Measurements from ENCODE around the gene GFRA1.

The GFRA1 gene

DNA sequence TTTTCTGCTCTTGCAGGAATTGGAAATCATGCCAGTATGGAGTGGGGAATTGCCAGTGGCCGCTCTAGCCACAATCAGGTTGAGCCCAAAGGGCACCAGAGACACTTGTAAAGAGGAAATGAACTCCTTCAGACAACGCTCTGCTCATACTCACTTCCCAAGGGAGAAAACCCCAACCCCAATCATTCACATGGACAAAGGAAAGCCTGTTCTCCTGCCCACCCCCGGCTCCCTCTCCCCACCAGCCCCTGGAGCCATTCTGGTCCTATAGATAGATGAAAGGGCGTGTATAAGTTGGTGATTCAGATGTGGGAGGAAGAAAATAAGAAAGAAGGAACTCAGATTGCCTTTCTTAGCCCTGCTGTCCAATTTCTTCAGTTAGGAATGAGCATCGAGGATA, 57.4 kb downstream of the GFRA1 start:
- H3K9me3 ChIP-seq (ENCODE audit: control insufficient read depth, low read length) = no peaks in the 10 kb centered on the region
- H3K27ac ChIP-seq (ENCODE audit: low read depth, low read length, severe bottlenecking) = peak overlapping the region; percentile 64
- H3K4me1 ChIP-seq (ENCODE audit: control insufficient read depth, insufficient read depth, low read length, poor library complexity, severe bottlenecking) = peaks cover 24% of the 10 kb centered on the region
- no peak overlapping the region for H3K4me3 ChIP-seq (ENCODE audit: extremely low read depth, insufficient read depth, low read length, poor library complexity, severe bottlenecking)
- WGBS, 2 experiments (ENCODE audit: insufficient coverage in 2 of 2) = 0% methylated on average over 1 of the region's 5 CpGs; no CpG with 5 or more reads in 1 of the 2 experiments
- H3K36me3 ChIP-seq (ENCODE audit: control insufficient read depth, insufficient read depth, low read length) = no peaks in the 10 kb centered on the region

DNA sequence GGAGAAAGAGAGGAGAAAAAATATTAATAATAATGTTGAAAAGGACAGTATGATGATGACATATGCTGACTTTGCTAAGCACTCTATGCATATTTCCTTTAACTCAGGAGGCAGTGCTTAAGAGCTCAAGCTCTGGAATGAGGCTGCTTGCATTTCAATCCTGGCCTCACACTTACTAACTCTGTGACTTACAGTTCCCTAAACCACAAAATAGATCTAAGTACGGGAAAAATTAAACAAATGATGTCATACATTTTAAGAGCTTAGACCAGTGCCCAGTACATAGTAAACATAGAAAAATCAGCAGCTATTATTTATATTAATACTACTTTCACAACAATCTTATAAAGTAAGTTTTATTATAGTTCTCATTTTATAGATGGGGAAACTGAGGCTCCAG, 61.3 kb downstream of the GFRA1 start:
- no CpG with 5 or more reads among the region's 1 CpG for WGBS, 2 experiments (ENCODE audit: insufficient coverage in 2 of 2)
- H3K36me3 ChIP-seq (ENCODE audit: control insufficient read depth, insufficient read depth, low read length) = no peaks in the 10 kb centered on the region
- no peaks in the 10 kb centered on the region for H3K9me3 ChIP-seq (ENCODE audit: control insufficient read depth, low read length)
- H3K27ac ChIP-seq (ENCODE audit: low read depth, low read length, severe bottlenecking) = no peak overlapping the region
- no peak overlapping the region for H3K4me3 ChIP-seq (ENCODE audit: extremely low read depth, insufficient read depth, low read length, poor library complexity, severe bottlenecking)
- H3K4me1 ChIP-seq (ENCODE audit: control insufficient read depth, insufficient read depth, low read length, poor library complexity, severe bottlenecking) = peaks cover 28% of the 10 kb centered on the region

GRCh38 chr10:116210588-116211346, 62.2 kb downstream of the GFRA1 start:
- Histone ChIP-seq H3K9me3 (ENCODE audit: control insufficient read depth, low read length) (no peaks in the 10 kb centered on the region), H3K36me3 (ENCODE audit: control insufficient read depth, insufficient read depth, low read length) (no peaks in the 10 kb centered on the region), H3K4me3 (ENCODE audit: extremely low read depth, insufficient read depth, low read length, poor library complexity, severe bottlenecking) (no peak overlapping the region), H3K4me1 (ENCODE audit: control insufficient read depth, insufficient read depth, low read length, poor library complexity, severe bottlenecking) (peaks cover 21% of the 10 kb centered on the region), H3K27ac (ENCODE audit: low read depth, low read length, severe bottlenecking) (no peak overlapping the region)
- WGBS, 2 experiments (ENCODE audit: insufficient coverage in 2 of 2) = 82 to 100% methylated on average over 3 of the region's 7 CpGs

GRCh38 chr10:116209781-116210180, 63.2 kb downstream of the GFRA1 start:
- Histone ChIP-seq H3K4me1 (ENCODE audit: control insufficient read depth, insufficient read depth, low read length, poor library complexity, severe bottlenecking) (peaks cover 17% of the 10 kb centered on the region), H3K9me3 (ENCODE audit: control insufficient read depth, low read length) (no peaks in the 10 kb centered on the region), H3K36me3 (ENCODE audit: control insufficient read depth, insufficient read depth, low read length) (no peaks in the 10 kb centered on the region), H3K27ac (ENCODE audit: low read depth, low read length, severe bottlenecking) (no peak overlapping the region), H3K4me3 (ENCODE audit: extremely low read depth, insufficient read depth, low read length, poor library complexity, severe bottlenecking) (no peak overlapping the region)
- 84 to 85% methylated on average over 7 to 8 of the region's 10 CpGs for WGBS, 2 experiments (ENCODE audit: insufficient coverage in 2 of 2)

DNA sequence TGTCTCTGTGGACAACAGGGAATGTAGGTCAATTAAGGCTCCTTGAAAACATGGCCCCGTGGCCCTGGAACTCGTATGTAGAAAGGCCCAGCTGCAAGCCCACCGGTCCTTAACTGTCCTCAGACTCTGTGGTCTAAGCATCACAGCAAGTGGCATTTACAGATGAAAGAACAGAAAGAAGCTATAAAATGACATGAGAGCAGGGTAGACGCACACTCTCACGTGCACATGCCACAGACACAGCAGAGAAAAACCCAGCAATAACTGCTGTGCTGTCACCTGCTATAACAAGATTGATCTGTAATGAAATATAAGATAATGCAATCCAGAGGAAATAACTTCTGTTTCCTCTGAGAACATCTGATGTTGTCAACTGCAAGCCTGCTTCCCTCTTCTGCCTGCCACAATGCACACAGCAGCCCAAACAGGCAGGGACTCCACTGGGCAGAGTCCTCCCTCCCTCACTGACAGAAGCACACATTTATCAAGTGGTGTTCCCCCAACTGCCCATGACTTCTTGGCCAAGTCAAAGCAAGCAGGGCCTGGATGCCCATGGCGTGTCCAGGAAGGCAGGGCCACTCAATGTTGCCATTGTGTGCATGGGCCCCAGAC, 63.9 kb downstream of the GFRA1 start:
- WGBS, 2 experiments (ENCODE audit: insufficient coverage in 2 of 2) = 87 to 89% methylated on average over 6 of the region's 6 CpGs
- no peaks in the 10 kb centered on the region for H3K9me3 ChIP-seq (ENCODE audit: control insufficient read depth, low read length)
- peaks cover 17% of the 10 kb centered on the region for H3K4me1 ChIP-seq (ENCODE audit: control insufficient read depth, insufficient read depth, low read length, poor library complexity, severe bottlenecking)
- no peak overlapping the region for H3K4me3 ChIP-seq (ENCODE audit: extremely low read depth, insufficient read depth, low read length, poor library complexity, severe bottlenecking)
- no peak overlapping the region for H3K27ac ChIP-seq (ENCODE audit: low read depth, low read length, severe bottlenecking)
- H3K36me3 ChIP-seq (ENCODE audit: control insufficient read depth, insufficient read depth, low read length) = no peaks in the 10 kb centered on the region

DNA sequence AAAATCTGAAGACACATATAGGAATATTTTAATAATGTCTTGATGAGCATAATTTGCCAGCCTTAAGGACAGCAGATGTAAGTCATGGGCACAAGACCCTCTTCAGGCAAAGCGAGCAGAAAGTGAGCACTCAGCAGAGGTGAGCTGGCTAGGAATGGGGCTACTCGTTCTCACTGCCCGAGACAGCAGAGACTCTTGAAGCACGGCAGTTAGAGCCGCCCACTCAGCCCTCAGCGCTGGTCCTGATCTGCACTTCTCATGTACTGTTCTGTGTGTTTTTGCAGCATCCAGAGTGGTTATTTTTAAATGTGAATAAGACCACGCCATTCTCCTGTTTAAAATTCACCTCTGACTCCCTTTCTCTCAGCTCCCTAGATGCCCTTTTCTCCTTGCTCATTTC, 65.3 kb downstream of the GFRA1 start:
- Histone ChIP-seq H3K4me1 (ENCODE audit: control insufficient read depth, insufficient read depth, low read length, poor library complexity, severe bottlenecking) (peaks cover 17% of the 10 kb centered on the region), H3K9me3 (ENCODE audit: control insufficient read depth, low read length) (no peaks in the 10 kb centered on the region), H3K4me3 (ENCODE audit: extremely low read depth, insufficient read depth, low read length, poor library complexity, severe bottlenecking) (no peak overlapping the region), H3K27ac (ENCODE audit: low read depth, low read length, severe bottlenecking) (no peak overlapping the region), H3K36me3 (ENCODE audit: control insufficient read depth, insufficient read depth, low read length) (no peaks in the 10 kb centered on the region)
- WGBS, 2 experiments (ENCODE audit: insufficient coverage in 2 of 2) = 82 to 84% methylated on average over 5 to 7 of the region's 7 CpGs

- Histone ChIP-seq H3K36me3 (ENCODE audit: control insufficient read depth, insufficient read depth, low read length) (no peaks in the 10 kb centered on the region), H3K9me3 (ENCODE audit: control insufficient read depth, low read length) (no peaks in the 10 kb centered on the region), H3K27ac (ENCODE audit: low read depth, low read length, severe bottlenecking) (no peak overlapping the region), H3K4me1 (ENCODE audit: control insufficient read depth, insufficient read depth, low read length, poor library complexity, severe bottlenecking) (no peaks in the 10 kb centered on the region), H3K4me3 (ENCODE audit: extremely low read depth, insufficient read depth, low read length, poor library complexity, severe bottlenecking) (no peak overlapping the region)
- 95 to 97% methylated on average over 3 of the region's 4 CpGs for WGBS, 2 experiments (ENCODE audit: insufficient coverage in 2 of 2)
Measured at GRCh38 chr10:116203661-116204060, 69.3 kb downstream of the GFRA1 start.

- Histone ChIP-seq H3K4me1 (ENCODE audit: control insufficient read depth, insufficient read depth, low read length, poor library complexity, severe bottlenecking) (no peaks in the 10 kb centered on the region), H3K27ac (ENCODE audit: low read depth, low read length, severe bottlenecking) (no peak overlapping the region), H3K36me3 (ENCODE audit: control insufficient read depth, insufficient read depth, low read length) (no peaks in the 10 kb centered on the region), H3K4me3 (ENCODE audit: extremely low read depth, insufficient read depth, low read length, poor library complexity, severe bottlenecking) (no peak overlapping the region), H3K9me3 (ENCODE audit: control insufficient read depth, low read length) (no peaks in the 10 kb centered on the region)
- WGBS, 2 experiments (ENCODE audit: insufficient coverage in 2 of 2) = 86 to 94% methylated on average over 6 of the region's 7 CpGs
Measured at GRCh38 chr10:116201670-116202430, 71.2 kb downstream of the GFRA1 start.

- no peak overlapping the region for H3K27ac ChIP-seq (ENCODE audit: low read depth, low read length, severe bottlenecking)
- H3K36me3 ChIP-seq (ENCODE audit: control insufficient read depth, insufficient read depth, low read length) = no peaks in the 10 kb centered on the region
- no peak overlapping the region for H3K4me3 ChIP-seq (ENCODE audit: extremely low read depth, insufficient read depth, low read length, poor library complexity, severe bottlenecking)
- peaks cover 3% of the 10 kb centered on the region for H3K9me3 ChIP-seq (ENCODE audit: control insufficient read depth, low read length)
- H3K4me1 ChIP-seq (ENCODE audit: control insufficient read depth, insufficient read depth, low read length, poor library complexity, severe bottlenecking) = no peaks in the 10 kb centered on the region
Measured at GRCh38 chr10:116201011-116201410, 72.0 kb downstream of the GFRA1 start.

- H3K4me1 ChIP-seq (ENCODE audit: control insufficient read depth, insufficient read depth, low read length, poor library complexity, severe bottlenecking) = no peaks in the 10 kb centered on the region
- H3K36me3 ChIP-seq (ENCODE audit: control insufficient read depth, insufficient read depth, low read length) = no peaks in the 10 kb centered on the region
- no peak overlapping the region for H3K4me3 ChIP-seq (ENCODE audit: extremely low read depth, insufficient read depth, low read length, poor library complexity, severe bottlenecking)
- peaks cover 4% of the 10 kb centered on the region for H3K9me3 ChIP-seq (ENCODE audit: control insufficient read depth, low read length)
- H3K27ac ChIP-seq (ENCODE audit: low read depth, low read length, severe bottlenecking) = no peak overlapping the region
- 86 to 100% methylated on average over 1 to 3 of the region's 4 CpGs for WGBS, 2 experiments (ENCODE audit: insufficient coverage in 2 of 2)
Measured at GRCh38 chr10:116198676-116199035, 74.3 kb downstream of the GFRA1 start.

Data from mesodermal cell (in vitro differentiated cells).